ENCODE measurements around the gene GRM4.

The GRM4 gene

DNA sequence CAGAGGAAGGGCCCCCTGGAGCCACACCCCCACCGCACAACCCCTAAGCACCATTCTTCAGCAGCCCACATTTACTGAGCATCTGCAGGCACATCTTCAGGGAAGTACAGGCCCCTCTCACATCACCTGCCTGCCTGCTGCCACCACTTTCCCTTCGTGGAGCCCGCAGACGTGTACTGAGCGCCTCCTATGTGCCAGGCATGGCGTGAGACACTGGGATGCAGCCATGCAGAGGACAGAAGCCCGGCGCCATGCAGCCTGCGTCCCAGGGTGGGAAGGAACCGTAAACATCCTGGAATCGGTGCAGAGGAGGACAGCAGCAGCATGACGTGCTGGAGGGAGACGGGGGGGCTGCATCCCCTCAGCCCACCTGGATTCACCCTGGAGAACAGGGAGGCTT is 78.1 kb downstream of the GRM4 start:
- no peak for DNase-seq (ENCODE audit: low read depth)

DNA sequence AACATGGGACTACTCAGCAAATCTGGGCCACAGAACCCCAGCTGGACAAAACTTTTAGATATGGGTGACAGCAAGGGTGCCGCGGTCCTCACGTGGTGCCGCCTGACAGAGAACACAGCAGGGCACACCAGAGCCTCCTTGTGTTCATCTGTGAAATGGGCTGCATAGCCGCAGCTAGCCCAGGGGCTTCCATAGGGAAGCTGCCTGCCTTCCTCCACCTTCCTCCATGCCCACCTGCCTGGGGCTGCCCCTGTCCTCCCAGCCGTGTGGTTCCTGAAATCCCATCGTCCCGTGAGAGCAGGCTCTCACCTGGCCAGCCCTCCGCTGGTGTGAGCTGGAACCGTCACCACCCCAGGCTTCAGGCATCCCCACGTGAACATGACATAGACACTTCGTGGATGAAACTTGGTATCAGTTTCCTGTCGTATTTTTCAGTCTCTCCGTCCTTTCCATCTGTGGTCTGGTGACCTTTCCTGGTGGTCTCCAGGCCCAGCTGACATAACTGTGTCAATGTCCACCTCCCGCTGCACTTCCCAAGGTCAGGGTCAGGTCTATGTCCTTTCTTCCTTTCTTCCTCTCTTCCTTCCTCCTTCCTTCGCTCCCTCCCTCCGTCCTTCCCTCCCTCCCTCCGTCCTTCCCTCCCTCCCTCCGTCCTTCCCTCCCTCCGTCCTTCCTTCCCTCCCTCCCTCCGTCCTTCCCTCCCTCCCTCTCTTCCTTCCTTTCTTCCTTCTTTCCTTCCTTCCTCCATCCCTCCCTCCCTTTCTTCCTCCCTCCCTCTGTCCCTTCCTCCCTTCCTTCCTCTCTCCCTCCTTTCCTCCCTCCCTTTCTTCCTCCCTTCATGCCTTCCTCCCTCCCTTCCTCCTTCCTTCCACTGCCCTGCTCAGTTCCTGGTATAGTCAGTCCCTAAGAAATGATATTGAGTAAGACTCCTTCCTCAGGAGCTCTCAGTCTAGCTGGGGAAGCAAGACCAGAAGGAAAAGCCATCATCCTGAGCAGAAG is 78.8 kb downstream of the GRM4 start:
- no peak overlapping the region for H3K4me3 ChIP-seq (ENCODE audit: control insufficient read depth, low read depth, low read length)
- no peak for DNase-seq (ENCODE audit: low read depth)
- TF ChIP-seq CTCF (IDR thresholded peaks at IDR 0.05; ENCODE audit: control insufficient read depth, insufficient read depth, low read depth, low read length, missing control alignments), result no peak

More for the DNA sequence above, 78.1 kb downstream of the GRM4 start:
- peak; percentile 33 for TF ChIP-seq CTCF (IDR thresholded peaks at IDR 0.05; ENCODE audit: control insufficient read depth, insufficient read depth, low read depth, low read length, missing control alignments)
- H3K4me3 ChIP-seq (ENCODE audit: control insufficient read depth, low read depth, low read length), result no peak overlapping the region

DNA sequence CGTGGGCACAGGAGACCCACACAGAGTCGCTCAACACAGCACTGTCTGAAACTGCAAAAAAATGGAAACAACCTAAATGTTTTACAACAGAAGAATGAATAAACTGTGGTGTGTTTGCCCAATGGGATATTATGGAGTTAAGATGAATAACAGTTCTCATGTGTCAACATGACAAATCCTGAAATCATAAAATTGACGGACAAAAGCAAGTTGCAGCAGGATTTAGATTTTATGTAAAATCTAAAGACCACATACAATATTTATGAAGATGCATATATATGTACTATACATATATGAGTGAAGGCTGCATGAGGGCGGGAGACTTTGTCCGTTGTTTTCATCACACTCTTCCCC is 79.7 kb downstream of the GRM4 start:
- no peak for DNase-seq (ENCODE audit: low read depth)
- no peak for TF ChIP-seq CTCF (IDR thresholded peaks at IDR 0.05; ENCODE audit: control insufficient read depth, insufficient read depth, low read depth, low read length, missing control alignments)
- no peak overlapping the region for H3K4me3 ChIP-seq (ENCODE audit: control insufficient read depth, low read depth, low read length)

DNA sequence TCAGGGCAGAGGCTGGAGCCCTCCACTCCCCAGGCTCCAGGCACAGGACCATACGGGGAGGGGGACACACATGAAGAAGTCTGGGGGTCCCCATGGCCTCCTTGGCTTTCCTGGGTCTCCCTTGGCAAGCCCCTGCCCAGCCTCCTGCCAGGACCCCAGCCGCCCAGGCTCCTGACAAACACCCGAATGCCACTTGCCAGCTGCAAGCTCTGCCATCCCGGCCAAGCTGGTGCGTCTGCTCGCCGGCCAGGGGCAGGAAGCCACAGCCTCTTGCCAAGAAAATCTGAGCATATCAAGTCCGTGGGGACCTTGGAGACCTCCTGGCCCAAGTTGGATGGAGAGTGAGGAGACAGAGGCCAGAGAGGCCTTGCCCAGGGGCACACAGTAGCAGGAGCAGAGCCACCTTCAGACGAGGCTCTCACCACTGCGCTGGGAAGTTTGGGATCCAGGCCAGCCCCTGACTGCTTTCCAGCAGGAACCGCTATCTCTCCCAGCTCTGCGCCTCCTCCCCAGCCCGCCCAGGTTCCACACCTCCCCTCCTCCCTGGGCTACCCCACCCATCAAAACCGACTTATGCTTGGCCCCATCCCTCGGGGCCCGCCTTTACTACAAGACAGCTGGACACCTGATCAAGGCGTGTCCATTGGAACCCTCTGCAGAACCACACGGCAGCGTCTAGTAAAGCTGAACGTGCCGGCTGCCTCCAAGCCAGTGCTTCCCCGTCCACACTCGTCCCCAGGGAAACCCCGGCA is 80.2 kb downstream of the GRM4 start:
- H3K4me3 ChIP-seq (ENCODE audit: control insufficient read depth, low read depth, low read length), result no peak overlapping the region
- DNase-seq (ENCODE audit: low read depth), result no peak
- TF ChIP-seq CTCF (IDR thresholded peaks at IDR 0.05; ENCODE audit: control insufficient read depth, insufficient read depth, low read depth, low read length, missing control alignments), result no peak

GRCh38 chr6:34064675-34065074 is 81.2 kb downstream of the GRM4 start:
- DNase-seq (ENCODE audit: low read depth), result no peak
- H3K4me3 ChIP-seq (ENCODE audit: control insufficient read depth, low read depth, low read length), result no peak overlapping the region

More at GRCh38 chr6:34064675-34065074, 81.2 kb downstream of the GRM4 start:
- no peak for TF ChIP-seq CTCF (IDR thresholded peaks at IDR 0.05; ENCODE audit: control insufficient read depth, insufficient read depth, low read depth, low read length, missing control alignments)
